Upper lobe of right lung (tissue), 1 donor: Measurements from ENCODE around the gene HNRNPA1. TPM values are rescaled to one million over a fixed set of nuclear protein-coding genes. Genes with fewer than 3 reads are reported as not detected.

Experiments
- ATAC-seq: fragments of 200-7000 bp; cut with Tn5 transposase; one replicate; pipeline ENCODE4 v1.9.1; 2020; ENCODE audit warnings: mild to moderate bottlenecking, moderate library complexity
- DNase-seq: peaks from one replicate; pipeline ENCODE4 v3.0.0-alpha.2; 2020
- H3K27ac ChIP-seq: fragments of 200-600 bp; one replicate; pipeline ENCODE4 v1.8.0; 2022
- H3K27me3 ChIP-seq: fragments of 200-600 bp; one replicate; pipeline ENCODE4 v1.8.0; 2022; ENCODE audit warnings: mild to moderate bottlenecking
- H3K36me3 ChIP-seq: fragments of 200-600 bp; one replicate; pipeline ENCODE4 v1.8.0; 2022
- H3K4me1 ChIP-seq: fragments of 200-600 bp; one replicate; pipeline ENCODE4 v1.8.0; 2022
- H3K4me3 ChIP-seq: fragments of 200-600 bp; one replicate; pipeline ENCODE4 v1.8.0; 2022; ENCODE audit warnings: mild to moderate bottlenecking
- H3K9me3 ChIP-seq: fragments of 200-600 bp; one replicate; pipeline ENCODE4 v1.8.0; 2022
- CTCF ChIP-seq: fragments of 200-600 bp; IDR thresholded peaks from one replicate; pipeline ENCODE4 v1.8.0; 2022; ENCODE audit warnings: antibody characterized with exemption
- intact Hi-C: fragments of 100-400 bp; cut with DNase I; formaldehyde crosslinking; loops from one replicate; pipeline ENCODE4 v1.11.0; 2022
- total RNA-seq: library from RNA; stranded (reverse); fragmentation: NEBNext Ultra II Directional; extraction: Animal tissue kit (Norgen Biotek cat#: 25700); gene quantifications from one replicate; pipeline ENCODE4 v1.2.1, GENCODE V29; 2021
- donor health status: DM: no; HTN: yes; CAD: no; lungs with severe emphysema.

HNRNPA1 gene
- total RNA-seq, 1 donor from 2014 or later, result 498 TPM

- ATAC-seq (no peak), DNase-seq (no peak)
- Histone ChIP-seq H3K9me3 (no peaks in the 10 kb centered on the region), H3K4me3 (no peak overlapping the region), H3K27me3 (no peaks in the 10 kb centered on the region), H3K27ac (peak overlapping the region; percentile 6), H3K36me3 (no peaks in the 10 kb centered on the region), H3K4me1 (peaks cover 50% of the 10 kb centered on the region)
- no peak for TF ChIP-seq CTCF
- intact Hi-C loops, result no loop called here
Observed at GRCh38 chr12:54331461-54331860, 50.9 kb downstream of the HNRNPA1 start.

GRCh38 chr12:54333420-54334034, 53.0 kb downstream of the HNRNPA1 start:
- no peak for TF ChIP-seq CTCF
- no peak overlapping the region for H3K4me3 ChIP-seq
- ATAC-seq (no peak), DNase-seq (no peak)
- no peaks in the 10 kb centered on the region for H3K27me3 ChIP-seq
- H3K4me1 ChIP-seq, result peaks cover 62% of the 10 kb centered on the region
- no peaks in the 10 kb centered on the region for H3K9me3 ChIP-seq
- H3K27ac ChIP-seq, result no peak overlapping the region
- intact Hi-C loops, result no loop called here
- no peaks in the 10 kb centered on the region for H3K36me3 ChIP-seq

Other genes with a start within 250 kb of the HNRNPA1 start
- gene HOXC5, start 247.7 kb upstream of the HNRNPA1 start, total RNA-seq, result not detected
- 0.61 TPM for gene HOXC4, start 226.9 kb upstream of the HNRNPA1 start, total RNA-seq
- gene SMUG1, start 91.7 kb upstream of the HNRNPA1 start, total RNA-seq, result 22.7 TPM
- 52.3 TPM for gene CBX5, start 604 bp upstream of the HNRNPA1 start, total RNA-seq
- 7.5 TPM for gene NFE2, start 20.3 kb downstream of the HNRNPA1 start, total RNA-seq
- 125 TPM for gene COPZ1, start 44.4 kb downstream of the HNRNPA1 start, total RNA-seq
- gene GPR84, start 83.8 kb downstream of the HNRNPA1 start, total RNA-seq, result 0.96 TPM
- 26.6 TPM for gene ZNF385A, start 104.0 kb downstream of the HNRNPA1 start, total RNA-seq
- 102 TPM for gene ITGA5, start 138.5 kb downstream of the HNRNPA1 start, total RNA-seq
- 2.1 TPM for gene GTSF1, start 192.9 kb downstream of the HNRNPA1 start, total RNA-seq
- 59.5 TPM for gene NCKAP1L, start 217.0 kb downstream of the HNRNPA1 start, total RNA-seq